ENCODE measurements around the gene CIPC.

Gene CIPC

DNA sequence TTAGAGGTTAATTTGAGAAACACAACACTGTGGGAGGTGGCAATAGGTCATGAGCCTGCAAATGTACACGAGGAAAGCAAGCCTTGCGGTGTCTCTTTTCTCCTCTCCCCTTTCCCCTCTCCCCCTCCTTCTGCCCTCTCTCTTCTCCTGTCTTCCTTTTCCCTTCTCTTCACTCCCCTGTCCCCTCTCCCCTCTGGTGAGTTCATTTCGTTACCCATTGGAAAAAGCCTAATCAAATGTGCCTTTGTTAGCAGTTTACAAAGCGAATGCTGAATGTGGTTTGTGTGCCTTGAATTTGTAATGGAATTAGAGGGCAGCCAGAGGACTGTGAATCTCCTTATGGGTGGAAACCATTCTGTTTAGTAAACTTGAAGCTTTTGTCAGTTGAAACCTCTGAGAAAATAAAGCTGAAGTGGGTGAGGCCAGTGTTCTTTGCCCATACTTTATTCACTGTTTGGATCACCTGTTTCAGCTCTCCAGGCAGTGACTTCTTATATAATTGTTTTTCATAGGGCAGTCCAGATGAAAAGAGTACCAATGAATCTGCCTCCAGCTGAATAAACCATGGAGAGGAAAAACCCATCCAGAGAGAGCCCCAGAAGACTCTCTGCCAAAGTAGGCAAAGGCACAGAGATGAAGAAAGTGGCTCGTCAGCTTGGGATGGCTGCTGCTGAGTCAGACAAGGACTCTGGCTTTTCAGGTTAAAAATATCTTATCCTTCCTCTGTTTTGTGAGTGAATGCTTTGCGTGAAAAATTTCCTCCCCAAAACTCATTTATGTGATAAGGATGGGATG is 7.3 kb downstream of the CIPC start:
- Histone ChIP-seq H3K27me3 (ENCODE audit: insufficient read depth, low read length) (no peaks in the 10 kb centered on the region), H3K27ac (ENCODE audit: low read depth, low read length) (peak overlapping the region; percentile 68), H3K9me3 (ENCODE audit: insufficient read depth, low read depth, low read length) (no peaks in the 10 kb centered on the region), H3K36me3 (ENCODE audit: insufficient read depth, low read length) (peaks cover 46% of the 10 kb centered on the region), H3K9ac (ENCODE audit: low read depth, low read length) (peak overlapping the region; percentile 34; the same call in 1 of the 2 replicates), H3K4me1 (ENCODE audit: insufficient read depth, low read length) (peaks cover 51% of the 10 kb centered on the region), H3K4me3 (ENCODE audit: low read length) (peak overlapping the region; percentile 26)
- WGBS, result 36% methylated on average over 5 of the region's 6 CpGs

DNA sequence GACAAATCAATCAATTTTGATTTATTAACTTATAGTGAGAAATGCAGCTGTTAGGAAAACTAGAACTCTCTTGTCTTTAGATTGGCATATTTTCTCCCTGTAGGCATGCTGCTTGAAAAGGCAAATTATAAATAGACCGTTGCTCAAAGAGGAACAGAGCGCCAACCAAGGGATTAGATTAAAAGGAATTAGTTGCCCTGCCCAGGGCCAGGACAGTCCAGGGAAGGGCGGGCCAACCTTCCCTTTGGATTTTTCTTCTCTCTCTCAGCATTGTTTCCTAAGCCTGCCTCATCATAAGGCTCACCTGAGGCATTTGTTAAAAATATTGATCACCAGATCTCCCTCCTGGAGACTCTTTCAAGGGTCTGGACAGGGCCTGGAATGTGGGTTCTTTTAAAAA is 8.6 kb downstream of the CIPC start:
- peaks cover 57% of the 10 kb centered on the region for H3K4me1 ChIP-seq (ENCODE audit: insufficient read depth, low read length)
- H3K9me3 ChIP-seq (ENCODE audit: insufficient read depth, low read depth, low read length), result no peaks in the 10 kb centered on the region
- WGBS, result 88% methylated on average over 3 of the region's 3 CpGs
- no peak overlapping the region for H3K4me3 ChIP-seq (ENCODE audit: low read length)
- H3K9ac ChIP-seq (ENCODE audit: low read depth, low read length), result no peak overlapping the region
- H3K27me3 ChIP-seq (ENCODE audit: insufficient read depth, low read length), result no peaks in the 10 kb centered on the region
- H3K36me3 ChIP-seq (ENCODE audit: insufficient read depth, low read length), result peaks cover 50% of the 10 kb centered on the region
- H3K27ac ChIP-seq (ENCODE audit: low read depth, low read length), result no peak overlapping the region

DNA sequence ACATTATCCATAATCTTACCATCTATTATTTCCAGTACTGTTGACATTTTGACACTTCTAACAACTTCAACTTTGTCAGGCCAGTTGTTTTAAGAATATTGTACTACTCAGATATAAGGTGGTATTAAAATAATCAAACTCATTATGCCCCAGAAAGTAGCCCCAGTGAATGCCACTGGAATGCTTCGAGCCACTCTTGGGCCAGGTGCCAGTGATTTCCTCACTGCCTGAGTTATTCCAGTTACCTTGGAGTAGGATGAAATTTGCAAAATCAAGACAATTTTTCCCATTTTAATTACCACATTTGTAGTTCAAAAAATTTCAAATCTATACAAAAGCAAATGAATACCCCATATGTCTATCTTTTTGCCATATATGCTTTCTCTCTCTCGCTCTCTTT is 9.2 kb downstream of the CIPC start:
- no peak overlapping the region for H3K4me3 ChIP-seq (ENCODE audit: low read length)
- H3K27ac ChIP-seq (ENCODE audit: low read depth, low read length), result no peak overlapping the region
- no peaks in the 10 kb centered on the region for H3K9me3 ChIP-seq (ENCODE audit: insufficient read depth, low read depth, low read length)
- H3K4me1 ChIP-seq (ENCODE audit: insufficient read depth, low read length), result peaks cover 62% of the 10 kb centered on the region
- WGBS, result 88% methylated on average over 2 of the region's 2 CpGs
- H3K27me3 ChIP-seq (ENCODE audit: insufficient read depth, low read length), result no peaks in the 10 kb centered on the region
- H3K9ac ChIP-seq (ENCODE audit: low read depth, low read length), result no peak overlapping the region
- H3K36me3 ChIP-seq (ENCODE audit: insufficient read depth, low read length), result peaks cover 55% of the 10 kb centered on the region

DNA sequence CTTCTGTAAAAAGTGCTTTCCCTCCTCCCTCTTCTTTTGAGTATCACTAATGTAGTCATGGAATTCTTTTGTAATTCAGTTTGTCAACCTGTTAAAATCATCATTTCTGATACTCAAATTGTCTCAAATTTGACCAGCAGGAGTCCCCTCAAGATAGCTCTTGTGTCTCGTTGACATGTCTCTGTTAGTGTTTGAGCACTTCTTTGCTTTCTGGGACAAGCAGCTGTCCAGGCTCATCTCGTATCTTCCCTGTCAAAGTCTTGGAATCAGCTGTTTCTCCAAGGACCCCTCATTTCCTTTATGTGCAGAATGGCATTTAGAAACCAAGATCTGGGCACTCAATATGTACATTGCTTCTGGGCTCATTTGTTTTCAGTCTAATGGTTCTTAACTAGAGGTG is 10.7 kb downstream of the CIPC start:
- 93% methylated on average over 2 of the region's 2 CpGs for WGBS
- H3K27ac ChIP-seq (ENCODE audit: low read depth, low read length), result peak overlapping the region; percentile 93; the same call in 1 of the 2 replicates
- no peaks in the 10 kb centered on the region for H3K9me3 ChIP-seq (ENCODE audit: insufficient read depth, low read depth, low read length)
- no peak overlapping the region for H3K4me3 ChIP-seq (ENCODE audit: low read length)
- H3K9ac ChIP-seq (ENCODE audit: low read depth, low read length), result no peak overlapping the region
- peaks cover 68% of the 10 kb centered on the region for H3K36me3 ChIP-seq (ENCODE audit: insufficient read depth, low read length)
- peaks cover 65% of the 10 kb centered on the region for H3K4me1 ChIP-seq (ENCODE audit: insufficient read depth, low read length)
- no peaks in the 10 kb centered on the region for H3K27me3 ChIP-seq (ENCODE audit: insufficient read depth, low read length)

DNA sequence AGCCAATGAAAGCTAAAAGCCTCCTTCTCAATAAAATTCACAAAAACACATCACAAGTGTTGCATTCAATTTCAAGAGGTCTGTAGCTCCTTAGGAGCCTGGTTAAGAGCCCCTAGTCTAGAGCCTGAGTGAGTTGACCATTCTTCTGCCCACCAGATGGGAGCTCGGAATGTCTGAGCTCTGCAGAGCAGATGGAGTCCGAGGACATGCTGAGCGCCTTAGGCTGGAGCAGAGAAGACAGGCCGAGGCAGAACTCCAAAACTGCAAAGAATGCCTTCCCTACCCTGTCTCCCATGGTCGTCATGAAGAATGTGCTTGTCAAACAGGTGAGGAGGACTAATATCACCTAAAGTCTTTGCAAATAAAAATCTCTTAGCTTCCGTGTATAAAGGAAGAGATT is 11.6 kb downstream of the CIPC start:
- peak overlapping the region; percentile 93 for H3K27ac ChIP-seq (ENCODE audit: low read depth, low read length)
- H3K9ac ChIP-seq (ENCODE audit: low read depth, low read length), result no peak overlapping the region; the same call in 1 of the 2 replicates
- WGBS, result 91% methylated on average over 6 of the region's 6 CpGs
- peaks cover 56% of the 10 kb centered on the region for H3K4me1 ChIP-seq (ENCODE audit: insufficient read depth, low read length)
- H3K4me3 ChIP-seq (ENCODE audit: low read length), result no peak overlapping the region
- no peaks in the 10 kb centered on the region for H3K27me3 ChIP-seq (ENCODE audit: insufficient read depth, low read length)
- H3K9me3 ChIP-seq (ENCODE audit: insufficient read depth, low read depth, low read length), result no peaks in the 10 kb centered on the region
- H3K36me3 ChIP-seq (ENCODE audit: insufficient read depth, low read length), result peaks cover 77% of the 10 kb centered on the region

DNA sequence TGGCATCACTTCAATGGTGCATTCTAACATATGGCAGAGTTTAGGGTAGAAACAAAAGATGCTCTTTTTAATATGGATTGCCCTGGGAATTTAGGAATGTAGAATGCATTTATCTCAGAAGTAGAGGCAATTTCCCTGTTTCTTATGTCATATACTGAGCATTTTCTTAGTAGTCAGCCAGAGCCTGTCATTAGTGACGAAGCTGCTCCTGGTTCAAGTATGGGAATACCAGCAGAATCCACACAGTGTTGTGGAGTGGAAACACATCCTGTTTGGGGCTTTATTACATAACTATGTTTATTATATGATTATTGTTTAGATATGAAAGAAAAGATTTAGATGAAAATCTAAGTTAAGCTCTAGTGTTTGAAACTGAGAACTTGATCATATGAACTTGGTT is 12.2 kb downstream of the CIPC start:
- peak overlapping the region; percentile 66; the same call in 1 of the 2 replicates for H3K9ac ChIP-seq (ENCODE audit: low read depth, low read length)
- WGBS, result 93% methylated on average over 1 of the region's 1 CpG
- peak overlapping the region; percentile 15; the same call in 1 of the 2 replicates for H3K4me3 ChIP-seq (ENCODE audit: low read length)
- peak overlapping the region; percentile 93 for H3K27ac ChIP-seq (ENCODE audit: low read depth, low read length)
- H3K9me3 ChIP-seq (ENCODE audit: insufficient read depth, low read depth, low read length), result no peaks in the 10 kb centered on the region
- H3K27me3 ChIP-seq (ENCODE audit: insufficient read depth, low read length), result no peaks in the 10 kb centered on the region
- peaks cover 50% of the 10 kb centered on the region for H3K4me1 ChIP-seq (ENCODE audit: insufficient read depth, low read length)
- peaks cover 83% of the 10 kb centered on the region for H3K36me3 ChIP-seq (ENCODE audit: insufficient read depth, low read length)

- Histone ChIP-seq H3K4me3 (ENCODE audit: low read length) (peak overlapping the region; percentile 15; the same call in 1 of the 2 replicates), H3K9ac (ENCODE audit: low read depth, low read length) (peak overlapping the region; percentile 66), H3K27me3 (ENCODE audit: insufficient read depth, low read length) (no peaks in the 10 kb centered on the region), H3K4me1 (ENCODE audit: insufficient read depth, low read length) (peaks cover 43% of the 10 kb centered on the region), H3K9me3 (ENCODE audit: insufficient read depth, low read depth, low read length) (no peaks in the 10 kb centered on the region), H3K36me3 (ENCODE audit: insufficient read depth, low read length) (peaks cover 82% of the 10 kb centered on the region), H3K27ac (ENCODE audit: low read depth, low read length) (peak overlapping the region; percentile 93)
- 6% methylated on average over 4 of the region's 5 CpGs for WGBS
Measured at GRCh38 chr14:77111021-77111420, 13.0 kb downstream of the CIPC start.

- Histone ChIP-seq H3K4me3 (ENCODE audit: low read length) (no peak overlapping the region), H3K4me1 (ENCODE audit: insufficient read depth, low read length) (peaks cover 35% of the 10 kb centered on the region), H3K9ac (ENCODE audit: low read depth, low read length) (no peak overlapping the region), H3K36me3 (ENCODE audit: insufficient read depth, low read length) (peaks cover 77% of the 10 kb centered on the region), H3K27ac (ENCODE audit: low read depth, low read length) (no peak overlapping the region), H3K27me3 (ENCODE audit: insufficient read depth, low read length) (no peaks in the 10 kb centered on the region), H3K9me3 (ENCODE audit: insufficient read depth, low read depth, low read length) (no peaks in the 10 kb centered on the region)
- 95% methylated on average over 11 of the region's 11 CpGs for WGBS
Measured at GRCh38 chr14:77113644-77114043, 15.6 kb downstream of the CIPC start.

DNA sequence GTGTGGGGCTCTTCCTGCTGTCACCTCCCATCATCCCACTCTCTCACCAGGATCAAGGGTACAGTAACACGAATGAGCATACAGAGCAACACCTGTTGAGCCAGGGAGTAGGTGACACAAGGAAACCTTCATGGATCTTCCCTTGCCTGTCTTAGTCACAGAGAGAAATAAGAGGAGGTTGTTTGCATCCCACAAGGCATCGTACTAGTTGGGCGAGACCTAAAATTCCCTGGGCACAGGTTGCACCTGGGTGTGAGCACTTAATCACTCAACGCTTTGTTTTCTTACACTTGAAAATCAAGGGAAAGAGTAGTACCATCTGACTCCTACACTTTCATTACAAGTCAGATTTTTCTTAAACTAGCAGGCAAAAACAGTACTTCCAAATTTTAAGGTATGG is 16.6 kb downstream of the CIPC start:
- no peak overlapping the region for H3K27ac ChIP-seq (ENCODE audit: low read depth, low read length)
- WGBS, result 93% methylated on average over 4 of the region's 4 CpGs
- H3K4me1 ChIP-seq (ENCODE audit: insufficient read depth, low read length), result peaks cover 26% of the 10 kb centered on the region
- no peaks in the 10 kb centered on the region for H3K9me3 ChIP-seq (ENCODE audit: insufficient read depth, low read depth, low read length)
- no peak overlapping the region for H3K4me3 ChIP-seq (ENCODE audit: low read length)
- no peaks in the 10 kb centered on the region for H3K27me3 ChIP-seq (ENCODE audit: insufficient read depth, low read length)
- H3K9ac ChIP-seq (ENCODE audit: low read depth, low read length), result no peak overlapping the region
- peaks cover 69% of the 10 kb centered on the region for H3K36me3 ChIP-seq (ENCODE audit: insufficient read depth, low read length)

DNA sequence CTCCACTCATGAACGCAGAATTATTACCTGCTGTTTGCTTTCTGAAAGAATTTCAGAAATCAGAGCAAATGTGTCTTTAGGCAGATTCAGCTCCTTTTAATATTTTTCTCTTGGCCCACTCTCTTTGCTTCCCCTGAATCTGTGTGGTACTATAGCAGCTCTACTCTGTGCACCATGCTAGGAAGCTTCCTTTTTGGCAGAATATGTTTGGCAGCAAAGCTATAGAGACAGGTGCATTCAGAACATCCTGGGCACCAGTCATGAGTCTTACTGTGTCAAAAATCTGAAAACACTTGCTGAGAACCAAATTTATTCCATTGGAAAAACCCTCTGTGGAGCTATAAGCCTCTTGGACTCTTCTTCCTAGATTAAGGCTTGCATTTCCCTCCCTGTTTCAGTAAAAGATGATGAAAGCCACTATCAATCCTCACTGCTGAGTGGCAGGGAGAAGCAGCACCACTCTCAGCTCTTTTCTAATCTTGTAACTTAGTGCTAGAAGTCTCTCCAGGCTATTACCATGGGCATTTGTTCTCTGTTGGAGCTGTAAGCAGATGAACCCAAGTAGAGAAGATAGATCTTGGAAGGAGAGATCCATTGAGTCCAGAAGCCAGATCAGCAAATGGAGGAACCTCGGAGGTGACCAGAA is 18.2 kb downstream of the CIPC start:
- H3K36me3 ChIP-seq (ENCODE audit: insufficient read depth, low read length), result peaks cover 64% of the 10 kb centered on the region
- no peaks in the 10 kb centered on the region for H3K27me3 ChIP-seq (ENCODE audit: insufficient read depth, low read length)
- no peak overlapping the region for H3K27ac ChIP-seq (ENCODE audit: low read depth, low read length)
- no peaks in the 10 kb centered on the region for H3K9me3 ChIP-seq (ENCODE audit: insufficient read depth, low read depth, low read length)
- H3K9ac ChIP-seq (ENCODE audit: low read depth, low read length), result no peak overlapping the region
- peaks cover 20% of the 10 kb centered on the region for H3K4me1 ChIP-seq (ENCODE audit: insufficient read depth, low read length)
- WGBS, result 94% methylated on average over 2 of the region's 2 CpGs
- H3K4me3 ChIP-seq (ENCODE audit: low read length), result no peak overlapping the region

DNA sequence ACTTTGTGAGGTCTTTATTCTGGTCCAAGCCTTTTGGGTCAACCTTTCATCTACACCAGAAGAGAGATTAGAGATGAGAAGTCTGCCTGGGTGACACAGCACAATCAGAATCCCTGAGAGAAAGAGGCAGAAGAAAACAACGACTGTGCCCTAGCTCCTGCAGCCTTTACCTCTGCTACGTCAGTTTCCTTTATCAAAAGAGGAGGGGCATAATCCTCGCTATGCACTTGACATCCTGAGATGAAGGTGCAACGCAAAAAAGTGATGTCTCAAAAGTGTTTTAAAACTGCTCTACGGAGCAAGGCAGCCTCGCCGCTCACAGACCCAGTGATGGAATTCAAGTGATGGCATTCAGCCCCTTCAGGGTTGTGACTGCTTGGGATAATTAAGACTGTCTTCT is 21.8 kb downstream of the CIPC start:
- H3K9me3 ChIP-seq (ENCODE audit: insufficient read depth, low read depth, low read length), result no peaks in the 10 kb centered on the region
- WGBS, result 93% methylated on average over 7 of the region's 7 CpGs
- H3K4me3 ChIP-seq (ENCODE audit: low read length), result no peak overlapping the region
- no peaks in the 10 kb centered on the region for H3K27me3 ChIP-seq (ENCODE audit: insufficient read depth, low read length)
- H3K4me1 ChIP-seq (ENCODE audit: insufficient read depth, low read length), result peaks cover 28% of the 10 kb centered on the region
- H3K9ac ChIP-seq (ENCODE audit: low read depth, low read length), result no peak overlapping the region
- H3K36me3 ChIP-seq (ENCODE audit: insufficient read depth, low read length), result peaks cover 32% of the 10 kb centered on the region
- no peak overlapping the region for H3K27ac ChIP-seq (ENCODE audit: low read depth, low read length)
